Measurements from ENCODE around the gene DQX1.

Gene DQX1

DNA sequence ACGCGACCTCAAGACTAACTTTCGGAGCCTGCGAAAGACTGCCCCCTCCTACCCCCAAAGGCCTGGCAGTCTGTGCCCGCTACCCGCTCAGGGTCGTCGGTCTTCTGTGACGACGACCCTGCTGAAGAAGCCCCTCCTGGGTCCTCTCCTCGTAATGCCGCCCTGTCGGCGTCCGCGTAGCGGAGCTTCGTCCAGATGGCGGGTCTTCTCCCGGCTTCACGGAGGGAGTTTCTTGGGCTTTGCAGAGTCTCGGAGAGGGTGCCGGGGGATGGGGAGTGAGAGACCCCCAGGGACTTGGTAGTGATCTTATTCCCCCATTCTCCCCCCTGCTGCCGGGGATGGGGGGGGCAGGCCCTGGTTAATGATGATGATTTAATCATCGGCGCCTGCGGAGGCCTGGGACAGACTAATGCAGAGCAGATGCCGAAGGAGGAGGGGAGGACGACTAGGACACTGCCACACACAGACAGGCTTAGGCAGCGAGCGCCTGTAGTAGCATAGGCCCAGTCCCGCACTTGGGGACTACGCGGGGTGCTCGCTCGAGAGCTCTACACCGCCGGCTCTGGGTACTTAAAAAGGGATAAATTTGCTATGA is 18.0 kb downstream of the DQX1 start:
- no peak for DNase-seq

DNA sequence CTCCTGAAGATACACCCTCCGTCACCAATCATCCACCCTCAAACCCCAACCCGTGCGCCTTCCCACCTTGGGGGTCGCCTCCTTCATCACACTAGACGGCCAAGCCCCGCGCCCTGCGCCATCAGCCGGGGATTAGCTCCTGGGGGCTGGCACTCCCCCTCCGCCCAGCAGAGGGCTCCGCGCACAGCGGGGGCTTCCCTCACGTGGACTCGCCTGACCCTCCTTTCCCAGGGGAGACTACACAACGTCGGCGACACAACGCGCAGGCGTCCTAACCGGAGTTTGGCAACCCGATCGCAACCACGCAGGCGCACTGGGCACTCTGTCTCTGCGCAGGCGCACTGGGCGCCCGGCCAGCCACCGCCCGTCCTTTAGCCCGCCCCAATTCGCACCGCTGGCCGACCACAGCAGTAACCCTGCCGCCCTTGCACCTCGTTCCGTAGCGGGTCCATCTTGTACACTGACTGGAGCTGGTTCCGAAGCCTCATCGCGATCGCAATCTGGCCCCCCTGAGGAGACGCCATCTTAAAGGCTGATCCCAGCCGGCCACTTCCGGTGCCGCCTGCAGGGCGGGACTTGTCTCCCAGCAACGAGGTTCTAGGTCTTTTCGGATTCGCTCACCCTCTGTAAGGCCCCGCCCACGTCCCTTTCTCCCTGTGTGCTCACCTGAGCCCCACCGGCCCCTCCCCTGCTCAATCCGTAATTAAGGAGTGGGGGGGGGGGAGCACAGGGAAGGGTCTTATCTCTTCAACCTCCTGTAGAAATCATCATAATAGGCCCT is 18.7 kb downstream of the DQX1 start, which contains the start of gene PCGF1:
Gene PCGF1, minus strand, starts transcription at position 551 of the 781 bp plus-strand sequence. Its CDS starts 27 bp downstream, at position 524.
- DNase-seq = peak; percentile 99

DNA sequence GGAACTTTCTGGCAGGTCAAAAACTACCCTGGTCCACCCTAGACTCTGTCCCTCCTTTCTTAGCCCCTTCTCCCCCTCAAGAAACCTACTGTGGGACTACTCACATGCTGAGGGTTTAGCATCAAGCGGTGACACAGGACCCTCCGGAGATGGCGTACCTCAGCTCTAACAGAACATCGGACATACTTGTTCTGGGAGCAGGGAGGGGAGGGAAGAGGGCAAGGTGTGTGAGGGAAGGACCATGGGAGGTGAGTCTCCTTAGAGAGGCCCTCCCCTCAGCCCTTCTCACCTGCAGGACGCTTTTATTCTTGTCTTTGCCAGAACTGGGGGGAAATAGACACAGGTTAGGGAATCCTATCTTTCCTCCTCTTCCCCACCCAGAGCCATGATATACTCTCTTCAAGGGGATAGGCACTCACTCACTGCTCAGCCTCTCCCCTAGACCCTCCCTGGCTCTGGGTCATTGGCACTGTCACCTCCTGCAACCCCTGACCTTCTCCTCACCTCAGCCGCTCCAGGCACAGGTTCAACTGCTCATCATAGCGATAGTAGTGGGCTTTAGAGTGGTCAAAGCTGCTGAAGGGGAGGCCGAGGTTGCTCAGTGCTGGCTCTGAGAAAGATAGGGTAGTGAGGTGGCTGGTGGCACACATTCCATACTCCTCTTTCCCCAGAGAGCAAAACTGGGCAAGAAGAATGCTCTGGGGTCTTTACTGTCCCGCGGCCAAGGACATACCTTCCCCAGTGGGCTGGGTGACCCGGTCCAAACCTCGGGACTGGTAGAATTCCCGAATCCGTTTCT is 20.4 kb downstream of the DQX1 start:
- DNase-seq = no peak

DNA sequence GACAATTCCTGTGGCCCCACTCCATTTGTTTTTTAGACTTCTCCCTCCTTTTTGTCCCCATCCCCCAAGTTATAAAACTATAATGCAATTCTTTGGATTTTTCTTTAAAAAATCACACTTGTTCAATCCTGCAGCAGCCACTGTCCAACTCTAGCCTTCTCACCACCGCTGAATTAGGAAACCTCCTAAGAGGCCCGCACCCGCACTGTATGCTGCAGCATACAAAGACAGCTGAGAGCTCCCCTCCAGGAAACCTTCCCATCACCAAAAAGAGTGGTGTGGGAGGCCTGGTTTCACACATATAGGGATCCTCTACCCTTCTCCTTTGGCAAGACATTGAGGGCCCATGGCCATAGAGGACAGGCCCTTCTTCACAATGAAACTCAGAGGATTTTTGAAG is 21.4 kb downstream of the DQX1 start:
- no peak for DNase-seq

DNA sequence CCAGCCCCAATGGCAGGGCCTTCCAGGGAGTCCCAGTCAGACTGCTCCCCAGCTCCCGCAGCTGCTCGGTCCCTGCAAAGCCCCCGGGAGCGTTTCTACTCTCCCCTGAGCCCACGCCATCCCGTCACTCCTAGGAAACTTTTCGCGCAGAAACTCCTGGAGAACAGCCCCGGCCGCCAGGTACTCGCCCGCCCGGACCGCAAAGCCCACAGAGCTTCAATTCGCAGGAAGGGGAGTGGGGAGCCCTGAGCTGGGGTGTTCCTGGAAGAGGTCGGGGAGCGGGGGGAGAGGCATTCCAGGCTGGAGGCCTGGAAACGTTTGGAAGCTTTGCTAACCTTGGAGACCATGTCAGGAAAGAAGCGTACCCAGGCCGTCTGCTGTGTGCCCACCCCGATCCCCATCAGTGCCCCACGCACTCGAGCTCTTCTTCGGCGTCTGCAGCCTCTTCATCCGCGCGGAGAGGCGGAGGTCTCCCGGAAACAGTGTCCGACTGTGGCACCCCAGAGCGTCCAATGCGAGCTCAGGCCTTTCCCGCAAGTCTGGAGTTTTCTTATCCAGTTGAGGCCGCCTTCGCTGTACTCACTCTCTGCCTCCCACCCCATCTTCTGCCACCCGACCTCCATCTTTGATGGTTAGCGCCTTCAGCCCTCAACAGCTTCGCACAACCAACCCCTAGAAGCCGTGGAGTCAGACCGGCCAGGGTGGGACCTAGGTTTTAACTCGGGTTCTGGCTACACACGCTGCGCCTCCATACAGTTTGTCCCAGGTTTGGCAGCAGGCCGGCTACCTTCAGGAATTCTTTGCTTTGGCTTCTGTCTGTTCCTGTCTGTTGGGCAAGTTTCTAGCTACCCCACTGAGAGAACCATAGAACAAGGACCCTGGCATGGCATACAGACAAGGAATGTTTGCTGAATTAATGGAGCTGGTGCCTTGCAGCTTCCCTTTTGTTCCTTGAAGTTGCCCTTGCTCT is 22.2 kb downstream of the DQX1 start:
- no peak for DNase-seq

DNA sequence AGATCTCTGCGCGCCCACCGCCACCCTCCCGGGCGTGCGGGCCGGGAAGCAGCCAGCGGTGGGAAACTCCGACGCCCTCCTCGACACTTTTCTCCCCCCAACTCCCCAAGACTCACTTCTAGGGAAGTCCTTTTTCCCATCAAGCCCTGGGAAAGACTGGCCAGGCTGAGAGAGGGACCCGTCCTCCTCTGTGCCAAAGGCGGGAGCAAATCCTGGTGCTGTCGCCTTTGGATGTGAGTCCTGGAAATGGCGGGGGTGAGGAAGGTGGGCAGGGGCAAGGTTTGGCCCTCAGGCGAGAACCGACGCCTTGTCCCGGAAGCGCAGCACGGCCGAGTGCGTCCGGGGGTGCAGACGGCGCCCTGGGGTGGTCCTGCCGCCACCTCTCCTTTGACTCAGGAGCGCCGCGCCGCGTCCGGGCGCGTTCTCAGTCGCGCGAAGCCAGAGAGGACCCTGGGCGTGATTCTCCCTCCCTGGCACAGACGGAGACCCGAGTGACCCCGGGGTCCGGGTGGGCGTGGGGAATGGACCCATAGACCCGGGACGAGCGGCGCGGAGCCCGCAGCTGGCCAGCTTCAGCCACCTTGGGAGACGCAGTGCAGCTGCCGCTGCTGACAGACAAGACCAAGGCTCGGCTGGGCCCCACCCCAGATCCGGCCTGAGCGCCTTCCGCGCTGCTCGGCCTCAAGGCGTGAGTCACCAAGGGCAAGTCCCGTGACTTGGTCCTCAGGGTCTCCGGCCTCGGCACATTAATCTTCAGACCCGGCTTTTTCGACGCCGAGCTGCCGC is 23.1 kb downstream of the DQX1 start:
- DNase-seq = peak; percentile 51

DNA sequence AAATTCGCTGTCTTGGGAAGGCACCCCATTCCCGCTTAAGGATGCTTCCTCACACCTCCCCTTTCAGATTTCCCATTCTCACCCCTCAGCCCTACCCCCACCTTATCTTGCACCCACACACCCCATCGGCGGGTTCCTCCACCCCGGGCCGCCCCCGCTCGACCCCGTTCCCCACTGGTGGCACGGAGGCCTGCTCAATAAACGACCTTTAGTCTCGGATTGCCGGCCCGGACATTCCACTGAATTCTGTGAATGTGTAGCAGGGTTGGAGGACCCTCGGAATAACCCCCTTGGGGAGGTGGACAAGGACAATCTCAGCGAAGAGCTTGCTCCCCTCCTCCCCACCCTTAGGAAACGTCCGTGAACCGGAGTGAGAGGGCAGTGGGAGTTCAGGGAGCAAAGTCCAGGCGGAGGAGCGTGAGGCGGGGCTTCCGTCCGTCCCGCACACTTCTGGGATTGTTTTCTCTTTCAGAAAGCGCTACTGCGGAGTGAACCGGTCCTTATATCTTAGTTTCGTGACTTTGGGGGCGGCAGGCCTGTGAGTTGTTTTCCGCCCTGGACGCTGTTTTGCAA is 23.8 kb downstream of the DQX1 start:
- DNase-seq = no peak

DNA sequence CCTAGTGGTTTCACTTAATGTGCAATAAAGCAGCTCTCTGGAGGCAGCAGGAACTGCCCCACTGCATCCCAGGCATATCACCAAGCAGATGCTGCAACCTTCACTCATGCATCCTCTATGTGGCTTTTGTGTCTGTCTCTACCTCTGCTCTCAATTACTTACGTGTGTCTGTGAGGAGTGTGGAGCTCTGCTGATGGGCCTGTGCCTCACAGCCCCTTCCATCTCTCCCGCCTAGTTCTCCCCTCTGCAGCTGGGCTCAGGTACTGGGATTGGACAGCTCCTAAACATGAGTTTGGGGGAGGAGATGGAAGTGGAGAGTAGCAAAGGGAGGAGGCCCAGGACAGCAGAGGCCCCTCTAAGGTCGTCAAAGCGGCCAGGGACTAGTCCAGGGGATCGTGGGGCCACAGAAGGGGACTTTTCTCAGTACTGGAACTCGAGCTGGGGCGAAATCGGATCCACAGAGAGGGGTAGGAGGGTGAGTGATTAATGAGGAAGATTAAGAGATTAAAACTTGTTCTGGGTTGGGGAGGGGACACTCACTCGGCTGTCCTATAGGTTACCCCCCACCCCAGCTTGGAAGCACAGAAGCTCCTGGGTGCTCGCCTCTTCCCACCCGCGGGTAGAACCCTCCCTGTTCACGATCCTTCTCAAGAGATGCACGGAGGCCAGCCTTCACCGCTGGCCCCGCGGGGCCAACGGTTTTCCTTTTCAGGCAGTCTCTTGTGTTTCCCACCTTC is 24.5 kb downstream of the DQX1 start:
- DNase-seq = no peak

DNA sequence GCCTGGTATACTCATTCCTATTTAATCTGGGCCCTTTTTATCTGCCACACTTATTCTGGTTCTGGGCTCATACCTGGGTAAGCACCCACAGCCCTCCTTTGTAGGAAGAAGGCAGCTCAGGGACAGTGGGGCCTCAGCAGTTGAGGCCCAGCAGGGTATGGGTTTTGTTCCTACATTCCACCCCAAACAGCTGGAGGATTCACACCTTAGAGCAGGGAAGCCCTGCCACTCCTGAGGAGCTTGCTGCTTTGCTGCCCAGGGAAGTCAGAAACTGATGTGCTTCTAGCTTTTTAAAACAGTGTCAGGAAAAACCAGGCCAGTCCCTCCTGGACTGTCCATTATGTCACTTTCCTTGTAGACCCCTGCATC is 25.5 kb downstream of the DQX1 start:
- DNase-seq = no peak

DNA sequence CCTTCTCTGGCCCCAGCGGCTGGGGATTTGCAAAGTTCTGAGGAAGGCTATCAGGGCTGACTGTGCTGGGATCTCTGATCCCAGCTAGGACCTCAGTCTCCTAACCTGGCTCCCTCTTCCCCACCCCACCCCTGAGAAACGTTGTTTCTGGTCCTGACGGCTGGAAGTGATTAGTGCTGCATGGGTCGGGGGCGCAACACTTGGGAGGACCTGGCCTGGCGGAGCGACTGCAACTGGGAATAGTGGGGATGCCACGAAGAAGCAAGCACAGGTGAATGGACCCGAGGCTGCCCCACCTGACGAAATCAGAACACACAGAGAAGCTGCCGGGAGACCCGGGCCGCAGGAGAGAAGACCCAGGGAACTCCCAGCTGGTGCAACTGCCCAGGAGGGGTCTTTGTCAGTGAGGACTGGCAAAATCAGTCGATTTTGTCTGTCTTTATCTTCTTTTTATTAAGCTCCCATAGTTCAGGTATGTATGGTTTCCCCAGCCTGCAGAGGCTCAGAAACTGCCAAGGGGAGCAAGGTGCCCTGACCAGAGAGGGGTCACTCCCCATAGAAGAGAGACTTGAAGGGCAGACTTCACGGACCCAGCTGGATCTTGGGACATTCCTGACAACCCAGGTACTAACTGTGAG is 26.0 kb downstream of the DQX1 start:
- DNase-seq = no peak

DNA sequence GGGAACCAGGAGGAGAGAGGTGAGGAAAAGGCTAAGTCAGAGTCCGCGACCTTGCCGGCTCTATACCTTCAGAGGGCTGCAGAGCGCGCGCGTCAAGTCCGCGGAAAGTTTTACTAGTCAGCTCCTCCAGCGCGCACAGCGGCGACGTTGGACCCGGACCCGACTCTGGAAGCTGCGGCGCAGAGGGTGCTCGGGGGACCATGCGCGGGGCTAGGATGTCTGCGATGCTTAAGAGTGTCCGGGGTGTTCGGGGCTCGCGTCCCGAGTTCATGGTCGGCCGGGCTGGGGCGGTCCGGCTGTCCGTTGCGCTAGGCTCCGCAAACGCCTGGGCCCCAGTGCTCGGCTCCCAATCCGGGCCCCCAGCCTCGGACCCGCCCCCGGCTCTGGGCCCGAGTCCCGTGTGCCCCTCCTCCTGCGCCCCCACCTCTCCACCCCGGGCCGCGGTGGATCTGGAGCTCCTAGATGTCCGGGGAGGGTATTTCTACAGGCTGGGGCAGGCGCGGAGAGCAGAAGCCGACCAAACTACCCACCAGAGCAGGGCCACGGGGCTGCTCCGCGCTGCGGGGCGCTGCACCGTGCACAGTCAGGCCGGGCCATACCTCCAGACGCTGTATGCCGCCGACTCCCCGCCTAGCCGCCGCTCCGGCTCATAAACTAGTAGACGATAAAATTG is 26.6 kb downstream of the DQX1 start, which contains the start of gene LBX2:
Gene LBX2, minus strand, starts transcription at position 337 of the 673 bp plus-strand sequence. Its CDS starts 66 bp downstream, at position 271.
- no peak for DNase-seq

DNA sequence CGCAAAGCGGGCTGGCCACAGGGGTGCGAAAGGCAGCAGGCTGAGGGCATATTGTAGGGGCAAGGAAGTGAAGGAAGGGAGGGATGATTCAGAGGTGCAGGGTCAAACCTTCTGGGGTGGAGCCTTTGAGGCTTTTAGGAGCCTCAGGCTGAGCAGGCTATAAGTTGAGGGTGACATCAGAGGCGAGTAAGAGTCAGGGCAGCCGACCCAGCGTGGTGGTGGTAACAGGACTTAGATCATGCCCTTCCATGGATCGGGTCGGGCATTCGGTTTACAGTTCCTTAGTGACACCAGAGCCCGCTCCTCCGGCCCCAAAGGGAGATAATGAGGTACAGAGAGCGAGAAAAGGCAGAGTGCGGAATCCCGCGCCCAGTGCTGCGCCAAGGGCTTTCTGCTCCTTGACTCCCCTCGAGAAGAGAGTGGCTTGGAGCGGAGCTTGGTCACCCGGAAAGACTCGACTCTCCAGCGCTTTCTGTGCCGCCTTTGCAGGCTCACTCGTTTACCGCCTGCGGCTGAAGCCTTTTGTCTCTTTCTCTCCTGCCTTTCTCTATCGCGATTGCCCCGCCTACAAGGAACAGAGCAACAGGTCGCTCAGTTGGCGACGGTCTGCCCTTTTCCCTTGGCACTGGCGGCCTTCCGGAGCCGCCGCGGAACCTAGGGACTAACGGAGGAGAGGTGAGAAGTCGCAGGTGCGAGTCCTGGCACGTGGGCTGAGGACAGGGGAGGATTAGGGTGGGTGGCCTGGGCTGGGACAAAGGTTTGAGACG is 27.3 kb downstream of the DQX1 start:
- DNase-seq = no peak

DNA sequence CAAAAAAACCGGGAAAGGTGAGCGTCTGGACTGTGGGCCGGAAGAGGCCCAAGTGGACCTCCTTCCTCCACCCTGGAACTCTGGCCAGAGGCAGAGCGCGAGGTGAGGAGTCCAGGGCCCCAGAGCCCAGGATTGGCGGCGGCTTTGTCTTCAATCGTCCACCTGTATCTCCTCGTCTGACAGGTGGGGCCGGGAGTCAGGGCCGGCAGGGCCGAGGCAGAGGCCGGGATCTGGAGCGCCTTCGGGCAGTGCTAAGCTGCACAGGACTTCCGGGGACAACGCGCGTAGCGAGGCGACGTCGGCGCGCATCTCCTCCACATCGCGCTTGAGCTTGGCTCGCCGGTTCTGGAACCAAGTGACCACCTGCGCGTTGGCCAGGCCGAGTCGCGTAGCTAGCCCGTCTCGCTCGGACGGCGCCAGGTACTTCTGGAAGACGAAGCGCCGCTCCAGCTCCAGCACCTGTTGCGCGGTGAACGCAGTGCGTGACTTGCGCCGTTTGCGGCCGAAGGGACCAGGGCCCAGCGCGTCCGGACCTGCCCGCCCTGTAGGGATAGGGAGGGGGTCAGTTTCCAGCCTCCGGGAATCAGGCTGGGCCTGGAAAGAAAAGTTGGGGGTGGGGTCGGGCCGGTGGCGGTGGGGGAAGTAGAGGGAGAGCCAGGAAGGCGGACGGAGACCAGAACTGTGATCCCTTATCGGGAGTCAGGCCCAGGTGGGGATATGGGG is 28.1 kb downstream of the DQX1 start:
- no peak for DNase-seq

DNA sequence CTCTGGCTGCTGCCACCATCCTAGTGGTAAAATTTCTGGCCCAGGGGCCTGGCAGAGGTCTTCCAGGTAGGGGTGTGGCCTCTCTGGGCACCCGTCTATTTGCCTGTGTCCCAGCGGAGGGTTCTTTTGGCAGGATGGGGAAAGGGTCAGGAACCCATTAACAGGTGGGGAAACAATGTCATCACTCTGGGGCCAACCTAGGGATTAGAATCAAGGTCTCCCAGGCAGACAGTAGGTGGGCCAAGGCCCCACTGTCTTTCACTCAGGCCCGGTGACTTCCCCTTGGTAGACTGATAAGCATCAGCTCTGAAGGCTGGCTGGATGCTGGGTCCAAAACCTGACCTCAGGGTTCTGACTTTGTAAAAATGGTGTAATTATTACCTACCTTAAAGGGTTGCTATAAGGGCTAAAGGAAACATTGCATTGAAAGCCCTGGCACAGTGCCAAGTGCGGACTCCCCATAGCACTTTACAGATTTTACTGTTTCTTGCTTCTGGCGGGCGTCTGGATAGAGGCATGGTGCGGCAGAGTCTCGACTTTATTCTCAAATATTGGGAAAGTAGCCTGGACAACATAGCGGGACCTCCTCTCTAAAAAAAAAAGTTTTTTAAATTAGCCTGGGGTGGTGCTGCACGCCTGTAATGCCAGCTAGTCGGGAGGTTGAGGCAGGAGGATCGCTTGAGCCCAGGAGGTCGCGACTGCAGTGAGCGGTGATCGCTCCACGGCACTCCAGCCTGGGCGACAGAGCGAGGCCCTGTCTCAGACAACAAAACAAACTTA is 28.8 kb downstream of the DQX1 start:
- DNase-seq = no peak

DNA sequence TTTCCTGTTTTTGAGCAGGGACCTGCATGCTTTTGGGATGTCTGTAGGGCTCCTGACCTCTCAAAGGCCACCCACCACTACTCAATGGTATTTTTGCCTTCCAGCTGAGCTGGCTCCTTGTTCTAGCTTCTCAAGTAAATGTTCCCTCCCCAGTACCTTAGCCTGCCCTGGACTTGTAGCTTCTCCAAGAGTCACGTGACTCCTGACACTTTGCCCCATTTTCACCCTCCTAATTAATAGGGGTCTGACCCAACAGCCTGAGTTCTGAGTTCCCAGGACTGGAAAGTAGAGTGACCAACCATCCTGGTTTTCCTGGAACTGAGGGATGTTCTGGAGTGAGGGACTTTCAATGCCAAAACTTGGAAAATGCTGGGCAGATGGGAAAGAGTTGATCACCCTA is 30.6 kb downstream of the DQX1 start:
- no peak for DNase-seq

DNA sequence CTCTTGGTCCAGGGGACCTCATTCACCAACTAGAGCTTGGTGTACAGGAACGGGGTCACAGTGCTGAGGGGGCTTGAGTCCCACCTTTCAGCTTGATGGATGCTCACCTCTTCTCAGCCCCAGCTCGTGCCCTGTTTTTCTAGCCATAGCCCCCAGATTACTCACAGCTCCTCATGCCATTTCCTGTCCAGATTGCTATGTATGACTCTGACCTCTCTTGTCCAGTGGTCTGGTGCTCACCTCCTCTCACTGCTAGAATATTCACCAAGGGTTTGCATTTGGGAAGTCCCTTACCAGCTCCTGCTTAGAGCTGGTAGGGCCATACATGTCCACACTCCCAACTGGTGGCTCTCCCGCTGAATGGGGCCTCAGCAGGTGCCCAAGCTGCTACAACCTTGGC is 32.5 kb downstream of the DQX1 start:
- DNase-seq = no peak

Measured in activated gamma-delta T cell treated with Interleukin-2 at 50 U/mL for 16 hours (primary cell).